NOMO-1 treated with dmso at 0.1 percent for 144 hours (cell line): Measurements from ENCODE around the gene GCHFR.

ENCODE experiments used
- DNase-seq: peaks from one replicate; lab custom pipeline; 2025; ENCODE audit not compliant: unreplicated experiment; lab: John Stamatoyannopoulos, UW

GCHFR gene

DNA sequence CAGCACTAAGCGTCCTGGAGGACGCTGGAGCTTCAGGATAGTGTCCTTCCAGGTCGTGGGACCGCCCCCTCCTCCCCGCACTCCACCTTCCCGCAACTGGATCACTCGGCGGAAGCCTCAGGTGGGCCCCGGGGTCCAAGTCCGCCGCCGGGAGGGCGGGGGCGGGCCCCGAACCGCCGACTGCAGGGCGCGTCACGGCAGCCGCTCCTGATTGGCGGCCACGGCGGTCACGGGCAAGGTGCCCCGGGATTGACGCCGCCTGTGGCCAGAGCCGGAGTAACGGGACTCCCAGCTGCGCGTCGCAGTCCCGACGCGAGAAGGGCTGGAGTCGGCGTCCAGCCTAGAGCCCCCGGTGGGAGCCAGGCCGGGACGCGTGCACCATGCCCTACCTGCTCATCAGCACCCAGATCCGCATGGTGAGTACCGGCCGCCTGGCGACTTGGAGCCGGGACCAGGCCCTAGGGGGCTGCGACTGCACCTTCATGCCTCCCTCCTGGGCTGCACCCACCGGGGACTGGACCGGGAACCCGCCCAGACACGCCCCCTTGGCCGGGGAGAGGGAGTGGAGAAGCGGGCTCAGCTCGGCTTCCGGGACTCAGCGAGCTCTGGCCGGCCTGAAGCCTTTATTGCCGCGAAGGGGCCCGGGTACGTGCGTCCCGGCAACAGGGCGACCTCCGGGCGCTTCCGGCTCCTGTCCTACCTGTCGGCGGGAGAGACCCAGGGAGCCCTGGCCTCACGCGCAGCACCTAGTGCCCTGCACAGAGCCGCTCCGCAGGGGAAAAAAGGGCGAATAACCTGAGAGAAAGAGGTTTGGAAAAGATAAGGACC is at the start of gene GCHFR:
Gene GCHFR, plus strand, starts transcription at position 268 of the 828 bp plus-strand sequence. Its CDS starts 113 bp downstream, at position 381.
- peak; percentile 33 for DNase-seq

DNA sequence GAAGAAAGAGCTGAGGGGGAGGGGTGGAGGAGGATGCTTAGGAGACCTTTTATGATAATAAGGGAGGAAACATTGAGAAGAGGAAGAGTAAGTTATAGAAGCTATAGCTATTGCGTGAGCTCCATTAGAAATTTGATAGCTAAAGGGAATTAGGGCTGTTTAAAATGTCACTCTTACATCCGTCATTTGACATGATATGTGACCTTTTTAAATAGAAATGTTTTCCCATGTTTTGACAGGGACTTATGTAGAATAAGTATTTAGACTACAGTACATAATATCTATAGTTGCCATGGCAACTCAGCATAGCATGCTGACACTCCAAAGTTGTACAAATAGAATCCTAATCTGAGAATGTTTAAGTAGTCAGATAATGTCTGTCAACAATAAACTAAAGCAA is 49.7 kb upstream of the GCHFR start:
- no peak for DNase-seq

DNA sequence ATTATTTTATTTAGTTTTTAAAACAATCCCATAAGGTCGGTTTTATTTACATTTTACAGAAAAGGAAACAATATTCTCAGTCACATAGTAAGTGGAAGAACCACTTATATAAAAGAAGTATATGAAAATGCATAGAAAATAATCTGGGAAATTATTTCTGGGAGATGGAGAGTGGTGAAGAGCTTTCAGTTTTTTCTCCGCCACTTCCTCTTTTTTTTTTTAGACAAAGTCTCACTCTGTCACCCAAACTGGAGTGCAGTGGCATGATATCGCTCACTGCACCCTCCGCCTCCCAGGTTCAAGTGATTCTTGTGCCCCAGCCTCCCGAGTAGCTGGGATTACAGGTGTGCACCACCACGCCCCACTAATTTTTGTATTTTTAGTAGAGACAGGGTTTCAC is 47.7 kb upstream of the GCHFR start:
- no peak for DNase-seq

DNA sequence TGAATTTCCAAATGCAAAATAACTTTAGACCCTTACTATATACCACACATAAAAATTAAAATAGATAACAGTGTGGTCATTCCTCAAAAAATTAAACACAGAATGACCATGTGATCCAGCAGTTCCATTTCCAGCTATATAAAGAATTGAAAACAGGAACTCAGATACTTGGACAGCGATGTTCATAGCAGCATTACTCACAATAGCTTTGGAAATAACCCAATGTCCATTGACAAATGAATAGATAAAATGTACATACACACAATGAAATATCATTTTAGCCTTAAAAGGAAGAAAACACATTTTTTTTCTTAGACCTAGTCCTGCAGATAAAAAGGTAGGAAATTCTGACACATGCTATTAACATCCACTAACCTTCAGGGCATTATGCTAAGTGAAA is 42.2 kb upstream of the GCHFR start:
- DNase-seq, result no peak

DNA sequence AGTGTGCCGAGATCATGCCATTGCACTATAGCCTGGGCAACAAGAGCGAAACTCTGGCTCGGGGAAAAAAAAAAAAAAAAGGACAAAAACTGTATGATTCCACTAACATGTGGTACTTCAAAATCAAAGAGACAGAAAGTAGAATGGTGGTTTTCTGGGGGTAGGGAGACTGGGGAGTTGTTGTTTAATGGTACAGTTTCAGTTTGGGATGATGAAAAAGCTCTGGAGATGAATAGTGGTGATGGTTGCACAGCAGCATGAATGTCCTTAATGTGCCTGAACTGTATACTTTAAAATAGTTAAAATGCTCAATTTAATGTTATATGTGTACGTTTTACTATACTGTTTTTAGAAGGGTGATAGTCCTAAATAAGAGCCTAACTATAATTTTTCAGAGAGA is 41.5 kb upstream of the GCHFR start:
- DNase-seq, result no peak

DNA sequence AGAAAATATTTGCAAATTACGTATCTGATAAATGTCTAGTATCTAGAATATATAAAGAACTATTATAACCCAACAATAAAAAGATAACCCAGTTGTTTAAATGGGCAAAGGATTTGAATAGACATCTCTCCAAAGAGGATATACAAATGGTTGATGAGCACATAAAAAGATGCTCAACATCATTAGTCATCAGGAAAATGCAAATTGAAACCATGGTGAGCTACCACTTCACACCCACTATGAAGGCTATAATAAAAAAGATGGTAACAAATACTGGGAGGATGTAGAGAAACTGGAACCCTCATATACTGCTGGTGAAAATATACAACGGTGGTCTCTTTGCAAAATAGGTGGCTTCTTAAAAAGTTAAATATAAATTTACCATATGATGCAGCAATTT is 40.9 kb upstream of the GCHFR start:
- DNase-seq, result no peak

DNA sequence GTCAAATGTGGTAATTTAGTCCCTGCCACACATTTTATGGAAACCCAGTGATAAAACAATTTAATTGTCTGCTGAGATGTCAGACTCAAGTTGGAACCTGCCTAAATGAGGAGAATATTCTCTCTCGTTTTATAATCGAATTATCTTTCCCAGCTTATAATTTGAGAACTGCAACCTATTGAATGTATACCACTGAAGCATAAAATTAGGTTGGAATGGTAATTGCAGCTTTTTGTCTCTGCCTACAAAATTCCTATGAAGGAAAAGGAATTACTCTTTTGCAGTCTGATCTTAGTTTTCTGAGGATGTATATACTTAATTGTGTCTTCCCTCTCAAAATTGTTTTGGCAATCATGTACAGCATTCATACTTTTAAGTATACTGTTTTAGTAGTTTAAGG is 39.9 kb upstream of the GCHFR start:
- no peak for DNase-seq

DNA sequence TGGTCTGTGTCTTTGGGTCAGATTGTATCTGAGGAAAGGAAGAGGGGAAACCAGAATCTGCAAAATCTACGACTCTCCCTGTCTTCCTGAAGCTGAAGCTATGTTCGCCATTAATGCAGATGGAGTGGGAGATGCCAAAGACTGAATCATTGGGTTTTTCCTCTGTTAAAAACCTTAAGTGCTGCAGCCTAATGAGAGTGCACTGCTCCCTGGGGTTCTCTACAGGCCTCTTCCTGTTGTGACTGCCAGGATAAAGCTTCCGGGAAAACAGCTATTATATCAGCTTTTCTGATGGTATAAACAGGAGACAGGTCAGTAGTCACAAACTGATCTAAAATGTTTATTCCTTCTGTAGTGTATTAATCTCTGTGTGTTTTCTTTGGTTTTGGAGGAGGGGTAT is 32.8 kb upstream of the GCHFR start:
- DNase-seq, result no peak

DNA sequence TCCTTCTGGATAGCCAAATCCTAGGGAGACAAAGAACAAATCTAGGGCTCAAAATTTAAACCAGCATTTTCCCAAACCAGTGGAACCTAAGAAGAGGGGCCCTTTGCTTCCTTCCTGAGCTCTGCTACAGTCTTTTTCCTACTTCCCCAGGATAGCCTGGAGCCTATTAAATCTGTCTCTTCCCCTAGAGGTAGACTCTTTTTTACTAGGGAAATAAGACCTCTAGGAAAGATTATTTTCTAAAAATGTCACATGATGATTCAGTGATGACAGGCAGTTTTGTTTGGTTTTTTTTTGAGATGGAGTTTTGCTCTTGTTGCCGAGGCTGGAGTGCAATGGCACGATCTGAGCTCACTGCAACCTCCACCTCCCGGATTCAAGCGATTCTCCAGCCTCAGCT is 27.3 kb upstream of the GCHFR start:
- DNase-seq, result no peak

DNA sequence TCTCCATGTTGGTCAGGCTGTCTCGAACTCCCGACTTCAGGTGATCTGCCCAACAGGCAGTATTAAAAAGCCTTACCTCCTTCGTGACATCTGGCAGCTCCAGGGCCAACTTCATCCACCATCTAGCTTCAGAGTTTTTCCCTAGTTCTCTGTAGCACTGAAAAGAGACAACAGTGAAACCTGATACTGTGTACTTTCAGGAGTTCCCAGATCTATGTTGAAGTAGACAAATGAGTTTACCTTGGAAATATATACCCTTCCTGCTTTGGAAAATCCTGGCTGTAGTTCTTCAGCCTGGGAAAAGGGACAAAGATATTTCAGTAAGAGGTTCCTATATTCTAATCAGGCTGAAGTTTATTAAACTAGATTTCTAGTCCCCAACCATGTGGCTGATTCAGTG is 26.8 kb upstream of the GCHFR start:
- DNase-seq, result no peak

DNA sequence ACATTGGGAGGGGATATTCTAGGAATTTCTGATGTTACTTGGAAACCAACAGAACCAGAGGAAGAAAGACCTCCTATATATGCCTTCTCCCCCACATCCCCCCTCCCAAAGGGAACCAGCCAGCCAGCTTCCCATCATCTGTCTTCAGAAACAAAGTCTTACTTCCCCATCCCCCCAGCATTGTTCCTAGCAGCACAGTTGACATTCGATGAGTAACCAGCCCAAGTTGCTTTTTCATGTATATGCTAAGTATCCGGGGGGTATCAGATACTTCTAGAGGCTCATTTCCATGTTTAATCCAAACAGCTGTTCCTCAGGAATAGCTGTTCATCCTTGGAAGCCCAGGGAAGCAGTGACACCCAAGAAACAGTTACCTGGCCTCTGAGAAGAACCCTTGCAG is 24.8 kb upstream of the GCHFR start:
- DNase-seq, result no peak

DNA sequence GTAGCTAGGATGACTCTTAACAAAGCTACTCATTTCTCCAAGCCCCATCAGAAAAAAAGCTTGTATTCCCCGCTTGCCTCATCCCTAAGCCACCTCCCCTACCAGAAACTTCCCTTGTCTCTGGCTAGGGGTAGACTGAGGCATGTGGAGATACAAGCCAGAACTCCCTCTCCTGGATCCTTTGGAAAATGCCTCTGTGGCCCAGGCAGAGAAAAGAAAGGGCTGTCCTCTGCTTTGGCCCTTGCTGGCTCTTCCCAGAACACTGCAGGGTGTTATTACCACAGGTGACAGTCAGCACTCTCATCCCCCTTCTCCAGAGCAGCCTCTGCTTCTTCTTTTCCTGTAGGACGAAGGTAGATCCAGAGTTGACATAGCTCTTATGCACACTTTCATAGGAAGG is 24.0 kb upstream of the GCHFR start:
- no peak for DNase-seq

DNA sequence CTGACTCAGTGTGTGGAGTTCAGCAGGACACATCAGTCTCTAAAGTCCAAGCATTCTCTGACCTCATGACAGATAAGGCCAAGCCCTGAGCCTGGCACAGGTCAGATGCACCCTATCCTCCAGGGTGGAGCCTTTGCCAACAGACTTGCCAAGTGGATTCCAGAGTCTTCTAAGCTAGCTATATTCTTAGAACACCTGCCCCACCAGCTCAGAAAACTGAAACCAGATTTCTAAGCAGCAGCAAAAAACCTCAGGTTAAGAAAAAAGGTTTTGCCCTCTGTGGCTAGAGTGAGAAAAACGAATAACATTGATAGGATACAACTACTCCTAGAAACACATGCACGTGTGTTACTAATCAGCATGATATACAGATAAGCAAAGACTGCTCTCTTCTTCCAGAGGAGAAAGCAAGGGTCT is 20.4 kb upstream of the GCHFR start:
- DNase-seq, result no peak

DNA sequence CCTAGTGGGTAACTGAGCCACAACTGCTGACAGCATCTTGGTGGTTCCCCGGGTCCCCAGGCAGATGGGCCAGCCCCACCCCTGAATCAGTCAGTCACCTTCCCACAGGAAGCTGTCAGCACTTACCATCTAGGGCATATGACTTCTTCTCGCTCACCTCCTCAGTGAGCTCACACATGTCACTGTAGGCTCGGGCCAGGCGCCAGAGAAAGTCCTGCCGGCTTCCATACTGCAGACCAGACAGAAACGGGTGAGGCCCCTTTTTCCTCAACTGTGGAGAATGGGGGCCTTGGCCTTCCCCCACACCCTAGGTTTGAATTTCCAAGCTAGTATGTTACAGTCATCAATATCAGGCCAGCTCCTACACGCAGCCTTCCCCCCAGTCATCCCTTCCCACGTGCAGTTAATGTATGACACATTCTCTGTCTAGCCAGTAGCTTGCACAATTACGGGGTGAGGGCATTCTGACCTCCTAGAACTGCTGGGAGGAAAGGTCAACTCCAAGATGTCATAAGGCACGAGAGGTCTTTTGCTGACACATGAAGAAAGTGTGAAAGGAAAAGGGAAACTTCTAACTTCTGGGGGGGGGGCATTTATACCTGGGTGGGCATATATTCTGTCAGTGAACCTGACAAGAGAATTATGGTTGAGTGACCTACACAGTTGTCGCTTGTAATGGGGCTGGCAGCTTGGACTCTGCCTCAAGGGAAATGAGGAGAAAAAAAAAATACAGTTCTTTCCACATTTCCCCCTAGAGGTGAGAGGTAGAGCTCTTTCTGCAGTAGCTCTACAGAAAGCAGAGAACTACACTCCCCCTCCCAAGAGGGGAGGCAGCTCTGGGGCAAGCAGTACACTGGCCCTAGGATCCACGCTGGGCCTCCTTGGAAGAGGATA is 19.7 kb upstream of the GCHFR start:
- no peak for DNase-seq

DNA sequence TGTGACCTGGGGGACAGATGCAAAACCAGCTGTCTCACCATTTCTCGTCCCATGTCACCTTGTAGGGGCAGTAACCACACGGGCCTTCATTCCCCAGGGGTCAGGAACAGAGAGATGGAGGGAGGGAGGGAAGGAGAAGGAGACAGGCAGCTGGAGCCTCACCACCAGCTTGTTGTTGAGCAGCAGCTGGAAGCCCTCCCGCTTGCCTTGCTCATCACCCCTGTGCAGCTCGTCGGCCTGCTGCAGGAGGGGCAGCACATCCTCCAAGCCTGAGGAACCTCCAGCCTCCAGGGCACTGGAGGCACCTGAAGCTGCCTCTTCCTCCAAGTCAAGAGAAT is 19.1 kb upstream of the GCHFR start:
- no peak for DNase-seq

DNA sequence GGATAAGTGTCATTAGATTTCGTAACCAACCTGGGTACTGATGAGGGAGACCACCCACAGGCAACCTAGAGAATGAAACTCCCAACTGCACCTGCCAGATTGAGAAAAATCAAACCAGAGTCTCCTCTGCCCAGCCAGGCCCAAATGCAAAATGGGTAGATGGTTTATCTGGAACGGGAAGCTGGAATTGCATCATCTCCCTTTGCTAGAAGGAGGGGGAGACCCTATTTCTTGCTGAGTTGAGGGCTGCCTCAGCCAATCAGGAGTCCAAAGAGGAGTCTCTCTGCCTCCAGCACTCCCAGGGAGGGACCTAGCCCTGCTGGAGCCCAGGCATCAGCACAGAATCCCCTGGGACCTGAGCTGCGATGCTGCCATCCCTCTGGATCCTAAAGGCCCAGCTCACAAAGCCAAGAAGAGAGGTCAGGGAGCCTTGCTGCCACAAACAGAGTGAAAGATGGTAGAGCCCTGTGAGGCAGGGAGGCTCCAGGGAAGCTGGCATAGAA is 16.9 kb upstream of the GCHFR start:
- DNase-seq, result no peak

DNA sequence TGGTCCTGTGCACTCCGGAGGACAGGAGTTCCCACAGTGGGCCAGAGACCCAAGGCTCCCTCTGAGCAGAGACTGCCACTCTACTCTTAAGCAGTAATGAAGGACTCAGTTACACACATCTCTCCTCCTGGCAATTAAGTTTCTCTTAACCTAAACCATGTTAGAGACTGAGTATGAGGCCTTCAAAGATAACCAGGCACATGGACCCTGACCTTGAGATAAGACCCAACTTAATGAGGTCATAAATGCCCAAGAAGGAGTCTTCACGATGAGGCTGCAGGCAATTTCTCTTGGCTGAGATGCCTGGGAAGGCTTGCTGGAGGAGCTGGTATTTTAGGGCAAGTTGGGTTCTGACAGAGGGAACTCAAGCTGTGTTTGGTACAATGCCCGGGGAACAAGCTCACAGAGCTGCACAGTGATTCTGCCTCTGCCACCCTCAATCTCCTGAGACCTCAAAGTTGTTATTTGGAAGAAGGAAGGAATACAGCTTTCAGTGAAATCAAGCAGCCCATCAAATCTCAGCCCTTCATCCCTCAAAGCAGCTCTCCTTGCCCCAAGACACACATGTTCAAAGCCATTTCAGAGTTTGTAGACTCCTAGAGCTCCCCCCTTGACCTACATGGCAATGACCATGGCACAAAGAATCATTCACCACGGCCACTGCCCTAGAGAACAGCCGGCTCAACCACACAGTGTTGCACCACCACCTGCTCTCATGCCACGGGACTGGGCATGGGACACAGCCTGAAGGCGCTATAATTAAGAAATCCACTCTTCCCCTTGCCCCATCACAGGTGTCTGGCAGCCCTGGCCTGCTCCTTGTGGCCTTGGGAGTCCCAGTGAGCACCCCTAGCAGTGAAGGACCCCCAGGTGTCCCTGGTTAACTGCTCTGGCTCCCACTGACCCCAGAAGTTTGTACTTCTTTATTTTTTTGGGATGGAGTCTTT is 15.9 kb upstream of the GCHFR start:
- DNase-seq, result no peak

DNA sequence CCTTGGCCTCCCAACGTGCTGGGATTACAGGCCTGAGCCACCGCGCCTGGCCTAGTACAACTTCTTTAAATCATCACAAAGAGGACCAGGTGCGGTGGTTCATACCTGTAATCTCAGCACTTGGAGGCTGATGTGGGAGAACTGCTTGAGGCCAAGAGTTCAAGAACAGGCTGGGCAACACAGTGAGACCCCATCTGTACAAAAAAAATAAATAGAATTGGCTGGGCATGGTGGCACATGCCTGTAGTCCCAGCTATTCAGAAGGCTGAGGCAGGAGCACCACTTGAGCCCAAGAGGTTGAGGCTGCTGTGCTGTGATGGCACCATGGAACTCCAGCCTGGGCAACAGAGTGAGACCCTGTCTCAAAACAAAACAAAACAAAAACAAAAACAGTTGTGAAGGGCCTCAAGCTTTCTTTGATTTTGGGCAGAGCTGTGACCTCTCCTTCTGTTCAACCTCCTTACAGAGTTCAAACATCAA is 14.7 kb upstream of the GCHFR start:
- DNase-seq, result no peak

DNA sequence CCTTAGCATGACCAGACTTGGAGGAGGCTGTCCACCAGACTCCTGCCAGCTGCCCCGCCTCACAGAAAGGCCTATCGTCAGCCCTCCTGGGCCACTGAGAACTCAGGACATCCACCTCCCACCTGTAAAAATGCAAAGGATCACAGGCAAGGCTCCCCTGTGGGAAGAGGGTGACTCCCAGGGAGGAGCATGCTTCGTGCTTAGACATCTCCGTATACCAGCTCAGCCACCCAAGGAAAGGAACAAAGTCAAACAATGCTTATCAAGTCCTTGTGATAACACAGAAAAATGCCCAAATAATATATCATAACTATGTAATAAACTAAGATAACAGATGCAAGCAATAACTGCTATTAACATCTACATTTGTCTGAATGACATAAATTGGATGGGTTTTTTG is 13.0 kb upstream of the GCHFR start:
- no peak for DNase-seq

DNA sequence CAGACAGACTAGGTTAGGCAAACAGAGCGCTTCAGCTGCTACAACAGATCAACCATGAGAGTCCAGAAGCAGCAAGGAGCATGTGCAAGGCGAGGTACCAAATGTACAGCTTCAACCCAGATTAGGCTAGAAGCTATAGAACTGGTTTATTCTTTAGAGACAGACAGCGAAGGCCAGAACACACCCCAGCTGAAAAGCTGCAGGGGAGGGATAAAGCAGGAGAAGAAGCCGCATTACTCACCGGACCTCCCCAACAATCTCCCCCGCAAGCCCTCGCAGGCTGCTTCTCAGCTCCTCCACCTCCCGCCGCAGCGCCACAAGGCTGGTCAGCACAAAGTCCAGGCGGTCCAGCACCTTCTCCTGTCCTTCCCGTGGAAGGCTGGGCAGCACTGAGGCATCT is 12.1 kb upstream of the GCHFR start:
- DNase-seq, result no peak

DNA sequence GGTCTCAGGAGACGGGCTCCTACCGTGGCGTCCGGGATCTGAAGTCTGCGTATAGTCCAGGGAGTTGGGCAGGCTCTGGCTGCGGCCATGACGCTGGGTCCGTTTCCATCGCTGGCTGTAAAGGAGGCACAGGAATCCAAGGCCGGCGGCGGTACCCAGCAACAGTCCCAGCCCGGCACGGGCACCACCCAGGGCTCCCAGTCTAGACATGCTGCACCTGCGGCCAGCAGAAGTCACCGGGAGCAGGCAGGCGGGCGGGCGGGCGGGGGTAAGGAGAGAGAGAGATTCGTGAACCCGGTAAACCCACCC is 9.3 kb upstream of the GCHFR start:
- DNase-seq, result no peak
